CD4-positive, alpha-beta T cell treated with Interleukin-12 subunit alpha and Interleukin-12 subunit beta, for 1 hour (primary cell): ENCODE data around the gene FN3K.
A peak's percentile ranks its signal among the peaks of the same experiment; 100 is the strongest.

Source experiments
- DNase-seq: peaks from one replicate; pipeline ENCODE4 v3.0.0-alpha.2; 2020

FN3K gene

DNA sequence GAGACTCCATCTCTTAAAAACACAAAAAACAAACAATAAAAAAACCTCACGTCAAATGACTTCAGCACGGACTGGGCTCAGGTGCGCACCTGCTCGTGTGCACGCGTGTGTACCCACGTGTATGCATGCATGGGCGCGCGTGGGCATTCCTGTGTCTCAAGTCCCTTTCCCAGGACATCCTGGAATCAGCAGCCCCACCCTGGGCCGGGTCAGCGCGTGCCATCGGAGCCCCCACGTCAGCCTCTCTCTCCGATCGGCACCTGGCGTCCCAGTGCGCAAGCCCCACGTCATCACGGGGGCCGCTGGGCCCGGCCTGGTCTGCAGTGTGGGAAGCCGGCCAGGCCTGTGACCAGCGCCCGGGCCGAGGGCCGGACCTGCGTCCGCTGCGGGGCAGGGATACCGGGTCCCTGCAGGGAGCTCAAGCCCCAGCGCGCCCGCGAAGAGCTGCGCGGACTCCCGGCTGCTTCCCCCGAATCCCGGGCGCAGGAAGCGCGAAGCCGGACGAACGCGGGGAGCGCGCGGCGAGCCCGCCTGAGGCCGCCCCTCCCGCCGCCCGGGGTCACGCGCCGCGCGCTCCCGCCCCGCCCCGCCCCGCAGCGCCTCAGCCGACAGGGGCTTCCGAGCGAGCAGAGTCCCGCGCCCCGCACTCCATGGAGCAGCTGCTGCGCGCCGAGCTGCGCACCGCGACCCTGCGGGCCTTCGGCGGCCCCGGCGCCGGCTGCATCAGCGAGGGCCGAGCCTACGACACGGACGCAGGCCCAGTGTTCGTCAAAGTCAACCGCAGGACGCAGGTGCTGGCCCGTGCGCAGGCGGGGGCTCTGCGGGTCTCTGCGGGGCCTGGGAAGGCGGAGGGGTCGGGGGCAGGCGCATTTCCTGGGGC lies at the start of gene FN3K:
Gene FN3K, plus strand, starts transcription at position 629 of the 880 bp plus-strand sequence. Its CDS starts 22 bp downstream, at position 651.
- peak; percentile 43 for DNase-seq

DNA sequence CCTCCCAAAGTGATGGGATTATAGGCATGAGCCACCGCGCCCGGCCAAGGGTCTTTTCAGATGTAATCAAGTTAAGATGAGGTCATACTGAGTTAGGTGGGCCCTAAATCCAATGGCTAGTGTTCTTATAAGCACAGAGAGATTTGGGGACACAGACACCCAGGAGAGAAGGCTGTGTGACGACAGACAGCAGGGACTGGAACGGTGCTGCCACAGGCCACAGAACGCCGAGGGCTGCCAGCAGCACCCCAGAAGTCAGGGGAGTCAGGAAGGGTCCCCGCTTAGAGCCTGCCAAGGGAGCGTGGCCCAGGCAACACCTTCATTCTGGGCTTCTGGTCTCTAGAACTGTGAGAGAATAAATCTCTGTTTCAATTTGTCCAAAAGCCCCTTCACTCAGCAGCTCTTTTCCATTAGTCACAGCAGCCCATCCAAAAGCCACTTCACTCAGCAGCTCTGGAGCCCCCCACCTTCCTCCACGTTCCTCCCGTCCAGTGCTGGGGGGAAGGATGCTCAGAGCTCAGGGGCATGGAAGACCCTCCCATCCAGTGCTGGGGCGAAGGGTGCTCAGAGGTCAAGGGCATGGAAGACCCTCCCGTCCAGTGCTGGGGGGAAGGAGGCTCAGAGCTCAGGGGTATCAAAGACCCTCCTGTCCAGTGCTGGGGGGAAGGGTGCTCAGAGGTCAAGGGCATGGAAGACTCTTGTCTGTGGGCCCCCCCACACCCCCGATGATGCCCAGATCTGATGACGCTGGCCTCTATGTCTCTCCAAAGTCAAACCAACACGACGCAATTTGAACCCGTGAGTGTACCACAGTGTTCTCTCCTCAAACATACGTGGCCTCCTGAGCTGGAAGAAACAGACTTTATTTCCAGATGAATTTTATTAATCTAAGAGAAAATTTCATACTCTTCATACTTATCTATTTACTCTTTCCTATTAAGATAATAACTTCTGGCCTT lies 48.8 kb upstream of the FN3K start:
- no peak for DNase-seq

DNA sequence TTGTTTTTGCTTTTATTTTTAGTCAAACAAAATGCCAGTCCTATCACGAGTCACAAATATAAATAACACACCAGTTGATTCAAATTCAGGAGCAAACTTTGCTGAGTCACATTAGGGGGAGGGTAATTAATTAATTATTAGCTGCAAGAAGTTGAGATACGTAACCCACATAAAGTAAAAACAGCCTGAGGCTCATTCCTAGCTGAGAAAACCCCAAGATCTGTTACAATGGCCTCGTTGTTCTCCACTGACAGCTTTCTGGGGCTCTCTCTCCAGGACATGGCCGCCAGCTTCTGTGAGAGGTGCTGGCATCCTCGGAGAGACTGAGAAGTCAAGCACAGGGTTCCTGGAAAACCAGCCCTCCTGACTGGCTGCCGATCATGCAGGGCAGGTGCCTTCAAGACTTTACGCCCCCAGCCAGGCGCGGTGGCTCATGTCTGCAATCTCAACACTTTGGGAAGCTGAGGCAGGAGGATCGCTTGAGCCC lies 48.0 kb upstream of the FN3K start:
- DNase-seq = no peak

DNA sequence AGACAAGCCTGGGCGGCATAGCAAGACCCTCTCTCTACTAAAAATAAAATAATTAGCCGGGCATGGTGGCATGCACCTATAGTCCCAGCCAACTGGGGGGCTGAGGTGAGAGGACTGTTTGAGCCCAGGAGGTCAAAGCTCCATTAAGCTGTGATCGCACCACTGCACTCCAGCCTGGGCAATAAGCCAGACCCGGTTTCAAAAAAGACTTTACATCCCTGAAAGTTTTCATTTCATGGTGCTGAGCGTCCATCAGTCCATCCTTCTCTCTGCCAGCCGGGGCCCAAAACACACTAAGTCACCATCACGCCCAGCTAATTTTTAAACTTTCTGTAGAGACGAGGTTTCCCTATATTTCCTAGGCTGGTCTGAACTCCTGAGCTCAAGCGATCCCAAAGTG lies 47.5 kb upstream of the FN3K start:
- DNase-seq = no peak

DNA sequence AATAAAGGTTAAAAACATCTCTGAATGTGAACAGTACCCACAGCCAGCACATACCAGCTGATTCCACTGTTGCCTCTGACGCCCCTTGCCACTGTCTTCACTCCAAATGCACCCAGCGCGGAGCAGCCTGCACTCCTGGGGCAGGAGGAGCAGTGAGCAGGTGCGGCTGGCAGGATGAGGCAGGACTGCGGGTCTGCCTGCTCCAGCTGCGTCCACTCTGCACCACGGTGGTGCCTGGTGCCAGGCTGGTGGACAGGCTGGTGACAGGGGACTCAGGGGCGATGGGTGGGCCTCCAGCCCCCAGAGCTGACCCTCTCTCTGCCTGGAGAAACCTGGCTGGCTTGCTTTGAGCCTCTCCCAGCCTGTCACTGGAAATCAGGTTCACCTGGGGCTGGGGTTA lies 46.3 kb upstream of the FN3K start:
- DNase-seq = no peak

DNA sequence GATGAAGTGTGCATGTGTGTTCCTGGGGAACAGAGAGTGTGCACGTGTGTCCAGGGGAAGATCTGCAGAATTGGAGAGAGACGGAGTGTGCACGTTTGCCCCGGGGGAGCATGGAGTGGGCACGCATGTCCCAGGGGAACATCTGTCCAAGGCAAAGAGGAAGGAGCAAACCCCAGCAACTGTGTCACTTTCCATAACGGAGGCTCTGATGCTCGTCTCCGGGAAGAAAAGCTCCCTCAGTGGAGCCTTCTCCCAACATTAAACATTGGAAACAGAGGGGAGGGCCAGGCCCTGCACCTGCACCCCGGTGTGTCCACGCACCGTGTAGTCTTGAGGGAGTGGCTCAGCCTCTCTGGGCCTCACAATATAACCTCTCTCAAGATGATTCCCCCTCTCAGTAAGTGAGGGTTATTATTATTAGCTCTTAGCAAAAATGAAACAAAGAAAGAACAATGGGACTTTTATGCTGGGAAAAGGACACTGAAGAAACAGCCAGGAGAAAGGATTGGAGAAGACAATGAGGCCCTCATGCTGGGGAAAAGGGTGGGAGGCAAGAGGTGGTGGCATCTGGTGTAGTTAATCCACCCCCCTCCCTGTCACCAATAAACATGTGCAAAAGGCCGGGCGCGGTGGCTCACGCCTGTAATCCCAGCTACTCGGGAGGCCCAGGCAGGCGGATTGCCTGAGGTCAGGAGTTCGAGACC lies 44.5 kb upstream of the FN3K start:
- no peak for DNase-seq

DNA sequence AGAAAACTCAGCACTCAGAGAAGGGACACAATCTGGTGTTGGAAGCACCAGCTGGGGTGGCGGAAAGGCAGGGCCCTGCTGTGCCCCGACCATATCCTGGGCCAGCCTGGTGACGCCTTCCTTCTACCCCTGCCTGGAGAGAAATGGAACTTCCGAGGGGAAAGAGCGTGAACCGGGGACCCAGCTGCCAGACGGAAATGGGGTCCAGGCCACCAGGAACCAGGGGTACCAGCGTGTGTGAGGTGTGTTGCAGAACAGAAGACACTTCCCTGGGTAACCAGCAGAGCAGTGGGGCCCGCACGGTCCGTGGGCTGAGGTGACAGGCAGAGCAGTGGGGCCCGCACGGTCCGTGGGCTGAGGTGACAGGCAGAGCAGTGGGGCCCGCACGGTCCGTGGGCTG lies 43.7 kb upstream of the FN3K start:
- no peak for DNase-seq

DNA sequence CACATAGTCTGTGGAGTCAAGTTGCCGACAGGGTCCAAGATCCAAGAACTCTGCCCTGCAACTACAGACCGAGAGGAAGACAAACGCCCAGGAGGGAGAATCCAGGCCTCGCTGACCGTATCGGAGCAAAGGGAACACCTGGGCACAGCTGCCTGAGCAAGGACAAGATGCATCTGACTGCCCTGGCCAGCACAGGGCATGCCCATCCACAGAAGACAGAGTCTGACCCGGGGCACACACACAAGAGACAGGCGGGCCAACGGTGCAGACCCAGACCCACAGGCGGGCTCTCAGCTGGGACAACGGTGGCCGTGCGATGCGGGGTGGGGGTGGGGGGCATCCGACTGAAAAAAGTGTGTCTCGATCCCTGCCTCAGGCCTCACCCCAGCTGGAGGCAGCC lies 43.1 kb upstream of the FN3K start:
- DNase-seq = no peak

DNA sequence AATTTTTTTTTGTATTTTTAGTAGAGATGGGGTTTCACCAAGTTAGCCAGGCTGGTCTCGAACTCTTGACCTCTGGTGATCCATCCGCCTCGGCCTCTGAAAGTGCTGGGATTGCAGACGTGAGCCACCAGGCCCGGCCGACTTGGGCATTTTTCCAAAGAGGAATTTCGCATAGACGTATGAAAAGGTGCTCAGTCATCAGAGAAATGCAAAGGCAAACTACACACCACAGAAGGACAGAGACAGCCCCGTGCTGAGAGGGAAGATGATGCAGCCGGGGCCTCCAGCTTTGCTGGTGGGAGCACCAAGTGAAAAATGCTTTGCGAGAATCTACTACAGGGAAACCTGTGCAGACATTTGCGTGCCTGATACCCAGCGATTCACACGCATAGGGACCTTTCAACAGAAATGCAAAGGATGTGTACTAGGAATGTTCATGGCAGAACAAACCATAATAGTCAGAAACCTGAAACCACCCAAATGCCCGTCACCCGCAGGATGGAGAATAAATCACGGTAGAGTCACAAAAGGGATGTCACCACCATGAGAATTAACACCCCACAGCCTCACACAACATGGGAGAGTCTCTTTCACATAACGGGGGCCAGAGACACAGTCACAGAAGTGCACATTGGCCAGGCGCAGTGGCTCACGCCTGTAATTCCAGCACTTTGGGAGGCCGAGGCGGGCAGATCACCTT lies 42.1 kb upstream of the FN3K start:
- DNase-seq = no peak

DNA sequence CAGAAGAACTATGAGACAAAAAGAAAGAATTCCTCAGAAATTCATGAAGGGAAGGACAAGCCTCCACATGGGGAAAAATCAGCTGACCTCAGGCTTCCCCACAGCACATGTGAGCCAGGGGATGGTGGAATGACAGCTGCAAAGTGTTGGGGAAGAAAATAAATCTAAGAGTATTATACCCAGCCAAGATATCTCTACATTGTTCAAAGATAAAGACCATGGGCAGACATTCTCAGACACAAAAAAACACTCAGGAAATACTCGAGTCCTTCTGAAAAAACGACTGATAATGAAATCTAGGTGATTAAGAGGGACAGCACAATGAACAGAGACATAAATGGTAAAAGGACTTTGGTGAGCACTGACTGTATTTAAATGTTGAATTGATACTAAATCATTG lies 40.8 kb upstream of the FN3K start:
- no peak for DNase-seq

DNA sequence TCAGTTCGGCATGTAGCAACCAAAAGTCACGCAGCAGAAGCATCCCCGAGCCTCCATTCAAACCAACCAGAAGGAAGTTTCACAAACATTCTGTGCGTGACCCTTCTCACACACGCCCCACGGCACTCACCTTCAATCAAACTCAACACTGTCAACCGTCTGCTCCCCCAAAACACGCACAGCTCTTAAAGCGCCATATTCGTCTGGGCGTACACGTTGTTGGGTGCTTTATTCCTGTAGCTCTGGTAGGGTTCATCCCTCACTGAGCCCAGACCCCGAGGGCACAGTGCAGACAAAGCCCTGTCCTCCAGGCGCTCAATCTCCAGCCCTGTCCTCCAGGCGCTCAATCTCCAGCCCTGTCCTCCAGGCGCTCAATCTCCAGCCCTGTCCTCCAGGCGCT lies 39.2 kb upstream of the FN3K start:
- DNase-seq = no peak

DNA sequence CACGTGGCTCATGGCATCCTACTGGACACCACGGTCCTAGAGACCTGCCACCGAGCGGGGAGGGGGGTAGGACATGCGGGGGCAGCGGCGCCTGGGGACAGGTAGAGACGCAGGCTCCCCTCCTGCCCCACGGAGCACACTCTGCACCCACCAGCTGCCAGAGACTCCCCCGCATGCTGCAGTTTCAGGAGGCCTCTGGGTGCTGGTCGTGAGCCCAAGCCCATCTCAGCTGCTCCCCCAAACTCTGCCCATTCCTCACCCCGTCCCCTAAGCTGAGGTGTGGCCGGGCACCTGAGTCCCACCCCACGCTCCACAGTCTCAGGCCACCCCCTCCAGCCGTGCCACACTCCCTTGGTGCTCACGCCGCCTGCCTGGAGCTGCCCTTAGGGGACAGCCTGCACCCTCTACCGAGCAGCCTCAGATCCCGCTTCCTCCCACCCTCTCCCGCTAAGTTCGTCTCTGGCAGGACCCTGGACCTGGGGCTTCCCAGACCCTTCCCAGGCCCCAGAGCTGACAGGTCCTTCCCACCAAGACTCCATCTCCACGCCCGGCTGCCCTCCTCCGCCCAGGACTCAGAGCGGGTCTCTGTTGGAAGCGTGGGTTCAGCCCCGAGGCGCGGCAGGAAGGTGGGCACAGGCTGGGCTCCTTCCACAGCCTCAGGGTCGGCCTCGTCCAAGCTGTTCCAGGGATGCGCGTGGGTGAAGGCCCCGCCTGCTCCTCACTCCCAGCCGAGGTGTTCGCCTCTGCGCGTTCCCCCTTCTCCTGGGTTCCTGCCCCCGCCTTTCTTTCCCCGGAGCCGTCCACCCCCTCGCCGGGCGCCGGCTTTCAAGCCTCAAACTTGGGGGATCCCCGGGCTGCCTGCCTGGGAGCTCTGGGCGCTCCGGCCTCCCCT lies 38.3 kb upstream of the FN3K start:
- peak; percentile 12 for DNase-seq

DNA sequence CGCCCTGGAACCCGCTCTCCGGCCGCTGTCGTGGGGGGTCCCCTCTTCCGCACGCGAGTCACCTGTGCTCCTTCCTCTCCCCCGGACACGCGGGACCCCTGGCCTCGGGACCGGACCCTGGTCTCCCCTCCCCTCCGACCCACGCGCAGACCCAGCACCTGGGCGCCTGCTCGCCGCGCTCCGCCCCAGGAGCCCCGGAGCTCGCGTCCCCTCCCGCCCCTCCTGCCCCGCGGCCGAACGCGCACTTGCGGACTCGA lies 37.7 kb upstream of the FN3K start:
- no peak for DNase-seq

DNA sequence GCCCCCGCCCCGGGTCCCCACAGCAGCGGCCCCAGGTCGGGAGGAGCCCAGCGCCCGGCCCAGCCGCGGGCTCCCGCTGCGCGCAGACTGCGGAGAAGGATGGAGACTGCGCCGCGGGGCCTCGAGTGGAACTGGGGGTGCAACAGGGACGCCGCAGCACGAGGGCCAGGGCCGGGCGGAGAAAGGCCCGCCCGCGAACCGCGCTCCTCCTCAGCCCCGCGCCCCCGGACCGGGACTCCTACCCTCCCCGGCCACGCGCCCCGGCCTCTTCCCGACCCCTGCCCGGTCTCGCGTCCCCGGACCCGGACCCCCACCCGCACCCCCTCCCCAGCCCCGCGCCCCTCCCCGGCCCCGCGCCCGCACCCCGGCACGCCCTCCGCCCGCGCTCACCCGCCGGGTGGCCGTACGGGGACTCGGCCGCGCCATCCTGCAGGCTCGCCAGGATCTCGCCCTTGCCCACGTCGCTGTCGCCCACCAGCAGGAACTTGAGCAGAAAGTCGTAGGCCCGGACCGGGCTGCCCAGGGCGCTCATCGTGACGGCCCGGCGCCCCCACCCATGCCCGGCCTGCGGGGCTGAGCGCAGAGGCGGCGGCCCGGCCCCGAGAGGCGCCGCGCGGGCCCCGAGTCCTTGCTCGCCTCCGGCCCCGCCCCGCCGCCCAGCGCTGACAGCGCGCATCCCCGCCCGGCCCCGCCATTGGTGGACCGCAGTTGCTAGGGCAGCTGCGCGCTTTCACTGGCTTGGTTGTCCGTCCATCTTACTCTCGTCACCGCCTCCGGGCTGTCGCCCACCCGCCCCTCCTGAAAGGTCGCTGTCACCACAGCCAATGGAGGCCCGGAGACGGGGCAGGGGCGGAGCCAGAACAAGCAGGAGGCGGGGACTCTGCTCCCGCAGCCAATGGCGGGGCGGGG lies 37.1 kb upstream of the FN3K start, which contains the start of gene RAB40B:
Gene RAB40B, minus strand, starts transcription at position 634 of the 909 bp plus-strand sequence. Its CDS starts 102 bp downstream, at position 532.
- peak; percentile 100 for DNase-seq

DNA sequence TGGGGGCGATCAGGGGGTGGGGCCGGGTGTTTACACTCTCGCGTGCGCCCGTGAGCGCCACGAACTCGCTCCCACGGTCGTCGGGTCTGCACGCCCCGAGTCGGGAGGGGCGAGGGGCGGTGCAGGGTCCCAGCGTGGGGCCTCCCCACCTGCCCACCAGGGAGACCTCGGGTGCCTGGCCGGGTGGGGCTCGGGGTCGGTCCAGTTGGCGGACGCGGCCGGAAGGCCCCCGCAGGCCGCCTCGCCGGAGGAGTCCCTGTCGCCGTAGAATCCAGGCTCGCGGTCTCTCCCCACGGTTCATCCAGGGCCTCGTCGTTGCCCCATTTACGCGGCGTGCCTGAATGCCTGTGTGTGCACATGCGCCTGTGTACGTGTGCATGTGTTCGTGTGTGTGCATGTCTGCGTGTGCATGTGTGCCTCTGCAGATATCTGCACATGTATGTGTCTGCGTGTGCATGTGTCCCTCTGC lies 36.4 kb upstream of the FN3K start:
- no peak for DNase-seq

DNA sequence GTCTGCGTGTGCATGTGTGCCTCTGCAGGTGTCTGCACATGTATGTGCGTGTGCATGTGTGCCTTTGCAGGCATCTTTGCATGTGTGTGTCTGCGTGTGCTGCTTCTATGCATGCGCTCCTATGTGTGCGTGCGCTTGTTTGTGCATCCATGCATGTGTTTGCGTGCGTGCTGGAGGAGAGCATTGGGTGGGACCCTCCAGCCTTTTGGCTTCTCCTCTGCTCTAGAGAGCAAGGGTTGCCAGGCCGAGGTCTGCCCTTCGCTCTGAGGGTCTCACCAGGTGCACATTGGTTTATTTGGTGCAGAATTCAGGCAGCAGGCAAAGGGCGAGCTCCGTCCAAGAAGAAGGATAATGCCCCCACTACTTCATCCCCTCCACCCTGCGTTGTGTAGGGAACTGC lies 35.9 kb upstream of the FN3K start:
- no peak for DNase-seq

DNA sequence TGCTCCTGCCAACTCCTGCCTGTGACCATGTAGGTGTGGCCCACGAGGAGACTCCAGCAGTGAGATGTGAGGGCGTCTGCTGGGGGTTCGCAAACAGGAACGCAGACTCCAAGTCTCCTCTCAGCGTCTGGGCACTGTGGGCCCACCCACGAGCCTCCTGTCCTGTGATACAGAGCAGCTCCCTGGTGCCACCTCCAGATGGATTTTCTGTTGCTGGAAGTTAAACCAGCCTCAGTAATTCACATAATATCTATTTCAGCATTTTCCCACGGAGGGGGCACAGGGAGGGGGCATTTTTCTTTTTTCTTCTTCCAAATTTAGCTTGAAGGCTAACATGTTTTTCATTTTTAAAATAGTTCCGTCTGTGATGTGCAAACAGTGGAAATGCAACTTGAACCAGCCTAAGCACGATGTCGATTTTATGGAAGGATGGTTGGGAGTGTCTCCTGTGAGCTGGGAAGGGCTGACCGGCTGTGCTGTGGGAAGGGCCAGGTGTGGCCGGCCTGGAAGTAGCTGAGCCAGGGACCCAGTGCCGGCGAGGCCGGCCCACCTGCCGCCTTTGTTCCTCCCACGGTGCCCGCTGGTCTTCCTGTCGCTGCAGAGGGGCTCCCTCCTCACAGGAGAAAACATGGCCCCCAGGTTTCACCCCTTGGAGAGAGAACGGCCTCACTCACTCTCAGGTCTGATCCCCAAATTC lies 33.0 kb upstream of the FN3K start:
- DNase-seq = no peak

DNA sequence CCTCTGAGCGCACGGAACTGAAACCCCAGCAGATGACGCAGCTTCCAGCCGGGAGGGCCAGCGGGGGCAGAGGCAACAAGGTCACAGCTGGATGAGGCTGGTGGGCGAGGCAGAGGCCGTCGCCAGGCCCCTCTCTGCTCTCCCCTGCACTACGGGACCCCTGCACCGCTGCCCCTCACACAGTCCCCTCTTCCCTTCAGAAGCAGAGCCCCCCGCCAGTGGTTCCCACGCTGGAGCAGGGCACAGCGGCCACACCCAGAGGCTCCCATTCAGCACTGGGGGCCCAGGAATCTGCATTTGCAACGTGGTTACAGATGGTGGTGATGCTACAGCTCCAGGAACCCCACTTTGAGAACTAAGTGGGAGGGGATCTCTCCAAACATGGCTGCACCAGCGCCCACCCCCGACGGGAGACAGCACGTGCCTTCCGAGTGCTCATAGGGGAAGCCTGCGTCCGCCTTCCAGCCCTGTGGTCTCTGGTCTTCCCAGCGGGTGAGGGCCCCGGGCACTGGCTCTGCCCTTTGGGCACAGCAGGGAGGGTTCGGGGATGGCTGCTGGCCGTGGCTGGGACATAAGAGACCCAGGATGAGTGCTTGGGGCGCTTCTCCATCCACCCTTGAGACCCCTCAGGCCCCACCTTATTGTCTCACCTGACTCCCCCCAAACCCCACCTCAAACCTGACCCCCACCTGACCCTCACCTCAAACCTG lies 32.2 kb upstream of the FN3K start:
- DNase-seq = no peak
